HFFc6 (cell line): ENCODE results near the gene ENOSF1. TPM values are rescaled to one million over a fixed set of nuclear protein-coding genes. Genes with fewer than 3 reads are reported as not detected.

Experiments
- DNase-seq: peaks from one replicate; pipeline ENCODE4 v3.0.0-alpha.2; 2018
- H3K27ac Mint-ChIP-seq: 2 replicates; pipeline ENCODE4 v1.8.0; 2020; ENCODE audit warnings: mild to moderate bottlenecking, mixed read lengths
- H3K27me3 Mint-ChIP-seq: 2 replicates; pipeline ENCODE4 v1.8.0; 2021; ENCODE audit warnings: mild to moderate bottlenecking, moderate library complexity, mixed read lengths; ENCODE audit not compliant: insufficient read depth
- H3K36me3 Mint-ChIP-seq: 2 replicates; pipeline ENCODE4 v1.8.0; 2021; ENCODE audit warnings: low read depth, mixed read lengths
- H3K4me1 Mint-ChIP-seq: 2 replicates; pipeline ENCODE4 v1.8.0; 2020; ENCODE audit warnings: low read depth, mixed read lengths
- H3K4me3 Mint-ChIP-seq: 2 replicates; pipeline ENCODE4 v1.8.0; 2020; ENCODE audit warnings: mild to moderate bottlenecking, moderate library complexity, mixed read lengths
- H3K9me3 Mint-ChIP-seq: 2 replicates; pipeline ENCODE4 v1.8.0; 2020; ENCODE audit warnings: mild to moderate bottlenecking, mixed read lengths
- total RNA-seq, 6 experiments: library from RNA; stranded (reverse); fragmentation: NEBNext Ultra II Directional; extraction: Animal tissue kit (Norgen Biotek cat#: 25700); gene quantifications; 2 replicates in 1 of 6; 3 replicates in 5 of 6; pipeline ENCODE4 v1.2.3, GENCODE V29; 2021
- TF ChIP-seq, protein P1 (sequence below): fragments of 200-600 bp; sonication (generic); IDR thresholded peaks from 2 replicates; pipeline ENCODE4 v1.5.0; 2021; ENCODE audit warnings: antibody characterized with exemption, mild to moderate bottlenecking

Gene ENOSF1
- total RNA-seq, 6 experiments from 2014 or later = 8.3 to 15.7 (median 12.4) TPM

DNA sequence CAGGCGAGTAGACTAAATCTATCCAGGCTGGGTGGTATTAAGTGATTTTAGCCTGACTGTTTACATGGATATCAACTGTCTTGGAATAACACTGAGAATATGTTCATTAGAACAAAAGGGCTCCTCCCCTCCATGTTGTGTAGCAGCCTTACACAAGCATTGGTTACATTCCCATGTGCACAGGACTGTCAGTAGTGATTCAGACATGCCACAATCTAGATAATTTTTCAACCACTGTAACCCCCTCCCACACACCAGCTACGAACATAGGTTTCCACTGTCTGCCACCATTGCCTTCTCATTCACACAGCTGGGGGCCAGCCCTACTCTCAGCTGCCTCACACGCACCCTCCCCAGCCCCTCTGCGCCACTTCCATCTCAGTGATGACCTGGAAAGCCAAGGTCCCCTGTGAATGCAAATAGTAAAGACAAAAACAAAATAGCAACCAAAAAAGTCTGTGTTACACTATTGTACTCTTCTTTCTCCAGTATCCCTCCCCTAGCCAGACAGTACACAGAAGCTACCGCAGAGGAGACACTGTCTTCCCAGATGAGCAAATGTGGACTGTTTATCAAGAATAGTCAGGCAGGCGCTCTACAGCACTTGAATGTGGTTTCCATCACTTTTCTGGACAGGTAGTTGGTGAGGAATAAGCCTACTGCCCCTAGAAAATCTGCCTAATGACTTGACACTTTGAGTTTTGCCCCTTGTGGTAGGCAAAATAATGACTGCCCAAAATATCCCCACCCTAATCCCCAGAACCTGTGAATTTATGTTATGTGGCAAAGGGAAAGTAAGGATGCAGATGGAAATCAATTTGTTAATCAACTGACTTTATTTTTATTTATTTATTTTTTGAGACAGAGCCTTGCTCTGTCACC, 82.9 kb downstream of the ENOSF1 start:
- no peak for DNase-seq
- peaks cover 16% of the 10 kb centered on the region for H3K27me3 Mint-ChIP-seq
- H3K4me1 Mint-ChIP-seq = peaks cover 9% of the 10 kb centered on the region
- H3K27ac Mint-ChIP-seq = no peak overlapping the region
- no peak overlapping the region for H3K4me3 Mint-ChIP-seq
- TF ChIP-seq, protein P1, sequence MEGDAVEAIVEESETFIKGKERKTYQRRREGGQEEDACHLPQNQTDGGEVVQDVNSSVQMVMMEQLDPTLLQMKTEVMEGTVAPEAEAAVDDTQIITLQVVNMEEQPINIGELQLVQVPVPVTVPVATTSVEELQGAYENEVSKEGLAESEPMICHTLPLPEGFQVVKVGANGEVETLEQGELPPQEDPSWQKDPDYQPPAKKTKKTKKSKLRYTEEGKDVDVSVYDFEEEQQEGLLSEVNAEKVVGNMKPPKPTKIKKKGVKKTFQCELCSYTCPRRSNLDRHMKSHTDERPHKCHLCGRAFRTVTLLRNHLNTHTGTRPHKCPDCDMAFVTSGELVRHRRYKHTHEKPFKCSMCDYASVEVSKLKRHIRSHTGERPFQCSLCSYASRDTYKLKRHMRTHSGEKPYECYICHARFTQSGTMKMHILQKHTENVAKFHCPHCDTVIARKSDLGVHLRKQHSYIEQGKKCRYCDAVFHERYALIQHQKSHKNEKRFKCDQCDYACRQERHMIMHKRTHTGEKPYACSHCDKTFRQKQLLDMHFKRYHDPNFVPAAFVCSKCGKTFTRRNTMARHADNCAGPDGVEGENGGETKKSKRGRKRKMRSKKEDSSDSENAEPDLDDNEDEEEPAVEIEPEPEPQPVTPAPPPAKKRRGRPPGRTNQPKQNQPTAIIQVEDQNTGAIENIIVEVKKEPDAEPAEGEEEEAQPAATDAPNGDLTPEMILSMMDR = peak; percentile 59
- H3K36me3 Mint-ChIP-seq = no peaks in the 10 kb centered on the region
- H3K9me3 Mint-ChIP-seq = no peaks in the 10 kb centered on the region

DNA sequence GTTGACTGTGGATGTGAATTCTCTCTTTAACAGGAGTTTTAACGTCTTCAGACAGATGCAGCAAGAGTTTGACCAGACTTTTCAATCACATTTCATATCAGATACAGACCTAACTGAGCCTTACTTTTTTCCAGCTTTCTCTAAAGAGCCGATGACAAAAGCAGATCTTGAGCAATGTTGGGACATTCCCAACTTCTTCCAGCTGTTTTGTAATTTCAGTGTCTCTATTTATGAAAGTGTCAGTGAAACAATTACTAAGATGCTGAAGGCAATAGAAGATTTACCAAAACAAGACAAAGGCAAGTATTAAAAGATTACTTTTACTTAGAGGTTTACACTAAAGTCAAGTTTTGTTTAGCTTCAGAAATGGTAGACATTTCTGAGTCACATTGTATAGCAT, 85.2 kb downstream of the ENOSF1 start:
- H3K27me3 Mint-ChIP-seq = peaks cover 16% of the 10 kb centered on the region
- TF ChIP-seq, protein P1 = no peak
- DNase-seq = no peak
- no peaks in the 10 kb centered on the region for H3K9me3 Mint-ChIP-seq
- H3K36me3 Mint-ChIP-seq = no peaks in the 10 kb centered on the region
- H3K4me3 Mint-ChIP-seq = no peak overlapping the region
- H3K27ac Mint-ChIP-seq = no peak overlapping the region
- H3K4me1 Mint-ChIP-seq = no peaks in the 10 kb centered on the region

DNA sequence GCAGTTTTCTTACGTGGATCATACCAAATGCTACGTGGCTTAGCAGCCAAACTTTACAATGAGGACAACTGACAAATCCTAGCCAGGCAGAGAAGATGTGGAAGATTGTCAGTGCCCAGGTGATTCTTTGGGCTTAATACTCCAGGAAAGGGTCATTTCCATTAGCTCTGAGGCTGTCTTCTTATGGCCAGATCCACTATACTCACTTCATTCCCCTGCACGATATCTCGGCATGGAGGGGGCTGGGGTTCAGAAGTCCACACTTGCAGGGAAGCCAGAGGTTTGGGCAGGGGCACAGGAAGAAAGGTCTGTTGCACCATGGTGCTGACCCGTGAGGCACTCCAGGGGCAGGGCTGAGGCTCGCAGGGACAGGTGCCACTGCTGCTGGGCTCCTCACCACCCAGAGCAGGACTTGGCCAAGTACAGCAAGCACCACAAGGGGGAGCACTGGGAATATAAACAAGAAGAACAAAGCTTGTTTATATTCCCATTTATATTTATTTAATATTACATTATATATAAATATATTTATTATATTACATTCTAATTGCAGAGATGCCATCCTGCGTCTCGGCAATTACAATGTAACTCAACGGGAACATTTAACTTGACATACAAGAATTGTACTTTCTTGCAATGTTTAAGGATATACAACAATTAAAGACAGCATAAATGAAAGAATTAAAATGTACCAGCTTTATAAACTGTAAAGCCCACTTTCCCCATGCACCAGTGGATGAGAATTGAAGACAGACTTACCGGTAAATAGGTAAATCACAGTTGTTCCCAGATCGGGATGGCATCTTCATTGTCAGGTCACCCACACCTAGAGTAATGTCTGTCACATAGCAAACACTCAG, 88.4 kb downstream of the ENOSF1 start:
- H3K36me3 Mint-ChIP-seq = no peaks in the 10 kb centered on the region
- no peak overlapping the region for H3K27ac Mint-ChIP-seq
- H3K4me3 Mint-ChIP-seq = no peak overlapping the region
- no peaks in the 10 kb centered on the region for H3K4me1 Mint-ChIP-seq
- TF ChIP-seq, protein P1 = peak; percentile 93
- H3K27me3 Mint-ChIP-seq = peaks cover 23% of the 10 kb centered on the region
- DNase-seq = peak; percentile 63
- H3K9me3 Mint-ChIP-seq = no peaks in the 10 kb centered on the region

DNA sequence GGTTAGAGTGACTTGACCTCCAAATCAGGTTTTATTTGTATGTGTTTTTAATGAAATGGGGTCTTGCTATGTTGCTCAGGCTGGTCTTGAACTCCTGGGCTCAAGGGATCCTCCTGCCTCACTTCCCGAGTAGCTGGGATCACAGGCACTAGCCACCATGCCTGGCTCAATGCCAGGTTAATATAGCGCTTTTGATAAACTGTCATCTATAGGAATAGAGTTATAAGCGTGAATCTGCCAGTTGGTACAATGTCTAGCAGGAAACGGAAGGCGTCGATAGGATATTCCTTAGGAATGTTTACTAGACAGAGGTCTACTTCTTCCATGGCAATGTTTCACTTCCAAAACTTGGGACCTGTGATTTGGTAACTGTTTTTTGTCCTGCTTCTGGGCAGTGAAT, 90.1 kb downstream of the ENOSF1 start:
- Mint-ChIP-seq H3K27me3 (peaks cover 29% of the 10 kb centered on the region), H3K27ac (no peak overlapping the region), H3K4me1 (no peaks in the 10 kb centered on the region), H3K36me3 (no peaks in the 10 kb centered on the region), H3K4me3 (no peak overlapping the region), H3K9me3 (no peaks in the 10 kb centered on the region)
- DNase-seq = no peak
- TF ChIP-seq, protein P1 = no peak

DNA sequence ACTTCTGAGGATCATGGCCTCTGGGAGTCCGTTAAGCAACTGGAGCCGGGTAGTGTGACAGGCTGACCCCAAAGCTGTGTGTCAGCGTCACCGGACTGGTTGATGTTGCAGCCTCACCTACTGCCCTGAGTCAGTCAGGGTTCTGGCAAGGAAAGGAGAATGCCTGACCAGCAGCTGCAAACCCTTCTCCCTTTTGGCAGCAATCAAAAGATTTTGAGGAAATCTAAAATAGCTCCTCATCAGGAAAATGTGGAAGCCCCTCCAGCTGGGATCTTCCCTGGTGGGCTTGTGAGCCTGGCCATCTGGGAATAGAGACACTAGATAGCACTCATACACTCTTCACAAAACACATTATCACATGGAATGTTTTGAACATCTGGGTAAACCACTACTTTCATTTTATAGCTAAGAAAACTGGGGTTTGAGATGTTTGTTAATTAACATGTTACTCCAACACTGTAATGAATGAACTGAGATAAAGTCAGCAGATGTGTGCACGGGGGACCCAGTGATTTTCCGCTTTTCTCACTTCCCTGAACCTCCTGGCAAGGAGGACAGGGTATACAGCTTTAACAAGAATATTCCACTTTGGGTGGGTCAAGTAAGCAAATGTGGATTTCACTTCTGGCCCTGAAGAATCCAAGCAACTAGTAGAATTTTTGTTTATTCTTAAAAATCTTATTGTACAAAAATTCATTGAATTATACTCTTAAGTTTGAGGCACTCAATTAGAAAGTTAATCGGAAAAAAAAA, 91.0 kb downstream of the ENOSF1 start:
- Mint-ChIP-seq H3K27ac (no peak overlapping the region), H3K36me3 (no peaks in the 10 kb centered on the region), H3K27me3 (peaks cover 27% of the 10 kb centered on the region), H3K9me3 (no peaks in the 10 kb centered on the region), H3K4me1 (peaks cover 3% of the 10 kb centered on the region; the same call in 1 of the 2 replicates), H3K4me3 (no peak overlapping the region)
- no peak for DNase-seq
- TF ChIP-seq, protein P1 = no peak
